RCC 7860 (cell line): ENCODE results near the gene CENPP.
A peak's percentile ranks its signal among the peaks of the same experiment; 100 is the strongest.

Experiments
- DNase-seq: peaks from one replicate; pipeline ENCODE4 v3.0.0-alpha.2; 2015; ENCODE audit warnings: low spot score
- FAIRE-seq: peaks from 2 replicates; lab custom pipeline; 2012; peaks lifted over from hg19 to GRCh38; lab: Jason Lieb, UNC

Gene CENPP

GRCh38 chr9:92312887-92313623, 12.7 kb upstream of the CENPP start:
- DNase-seq: no peak
- no peak for FAIRE-seq

GRCh38 chr9:92313624-92314012, 12.1 kb upstream of the CENPP start:
- FAIRE-seq (no peak), DNase-seq (no peak)

GRCh38 chr9:92315456-92315855, 10.3 kb upstream of the CENPP start:
- DNase-seq (no peak), FAIRE-seq (no peak)

DNA sequence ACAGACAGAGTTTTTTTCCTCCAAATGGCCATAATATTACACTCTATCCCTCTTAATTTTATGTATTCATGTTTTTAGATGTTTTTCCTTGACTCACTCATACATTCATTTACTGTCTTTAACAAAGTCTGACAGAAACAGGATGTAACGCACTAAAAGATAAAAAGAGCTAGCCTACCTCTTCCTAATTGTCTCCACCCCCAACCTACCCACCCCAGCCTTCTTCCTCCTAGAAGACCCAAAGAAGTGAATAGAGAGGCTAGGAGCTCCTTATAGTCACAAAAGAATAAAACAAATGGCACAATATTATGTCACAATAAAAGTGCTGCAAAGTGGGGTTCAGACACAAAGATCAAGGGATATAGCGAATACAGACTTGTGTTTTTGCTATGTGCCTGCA, 1.3 kb upstream of the CENPP start:
- FAIRE-seq: no peak
- no peak for DNase-seq

GRCh38 chr9:92324889-92325268, 874 bp upstream of the CENPP start:
- no peak for FAIRE-seq
- no peak for DNase-seq

- no peak for DNase-seq
- FAIRE-seq: no peak
Measured at GRCh38 chr9:92325991-92326500, 293 bp downstream of the CENPP start.

DNA sequence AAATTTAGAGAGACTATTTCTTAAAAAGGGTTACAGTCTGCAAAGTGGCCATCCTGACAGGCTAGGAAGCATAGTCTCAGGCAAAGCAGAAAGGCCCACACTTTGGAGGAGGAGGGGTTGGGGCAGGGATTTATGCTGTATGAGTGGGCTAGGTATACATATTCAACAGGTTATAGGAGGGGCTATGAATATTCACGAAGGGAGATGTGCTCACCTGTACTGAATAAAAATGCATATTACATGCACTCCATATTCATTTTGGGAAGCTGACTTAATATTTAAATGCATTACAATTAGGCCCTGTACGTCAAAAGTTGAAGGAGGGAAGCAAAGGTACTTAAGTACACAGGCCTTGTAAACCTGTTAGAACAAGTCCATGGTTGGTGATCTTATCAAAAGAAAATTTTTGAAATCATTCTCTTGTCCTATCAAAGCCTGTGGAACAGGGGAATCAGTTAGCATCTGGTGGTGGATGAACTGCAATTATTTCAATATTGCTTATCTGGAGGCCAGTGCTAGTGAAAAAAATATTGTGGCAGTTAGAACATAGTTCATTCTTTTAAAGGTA, 1.6 kb downstream of the CENPP start:
- no peak for DNase-seq
- FAIRE-seq: no peak

GRCh38 chr9:92328225-92328624, 2.5 kb downstream of the CENPP start:
- FAIRE-seq: no peak
- DNase-seq: no peak

DNA sequence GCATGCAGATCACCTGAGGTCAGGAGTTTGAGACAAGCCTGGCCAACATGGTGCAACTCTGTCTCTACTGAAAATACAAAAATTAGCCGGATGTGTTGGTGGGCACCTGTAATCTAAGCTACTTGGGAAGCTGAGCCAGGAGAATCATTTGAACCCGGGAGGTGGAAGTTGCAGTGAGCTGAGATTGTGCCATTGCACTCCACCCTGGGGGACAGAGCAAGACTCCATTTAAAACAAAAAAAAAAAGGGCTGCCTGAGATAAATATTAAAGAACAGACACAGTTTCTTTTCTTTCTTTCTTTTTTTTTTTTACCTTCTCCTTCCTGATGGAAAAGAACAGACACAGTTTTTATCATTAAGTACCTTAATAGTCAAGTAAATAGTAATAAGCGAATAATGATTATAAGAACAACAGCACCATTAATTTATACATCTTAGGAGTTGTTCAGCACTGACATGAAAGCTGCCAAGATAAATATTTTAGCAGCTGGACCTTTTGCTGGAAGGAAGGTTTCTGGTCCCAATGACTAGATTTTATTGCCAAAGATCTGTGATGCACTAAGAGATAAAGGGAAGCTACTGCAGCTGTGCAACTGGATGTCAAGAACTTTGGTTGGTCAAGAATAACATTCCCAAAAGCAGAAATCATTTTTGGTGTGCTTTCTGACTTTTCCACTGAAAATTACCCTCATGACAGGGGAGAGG, 7.0 kb downstream of the CENPP start:
- DNase-seq (no peak), FAIRE-seq (no peak)

DNA sequence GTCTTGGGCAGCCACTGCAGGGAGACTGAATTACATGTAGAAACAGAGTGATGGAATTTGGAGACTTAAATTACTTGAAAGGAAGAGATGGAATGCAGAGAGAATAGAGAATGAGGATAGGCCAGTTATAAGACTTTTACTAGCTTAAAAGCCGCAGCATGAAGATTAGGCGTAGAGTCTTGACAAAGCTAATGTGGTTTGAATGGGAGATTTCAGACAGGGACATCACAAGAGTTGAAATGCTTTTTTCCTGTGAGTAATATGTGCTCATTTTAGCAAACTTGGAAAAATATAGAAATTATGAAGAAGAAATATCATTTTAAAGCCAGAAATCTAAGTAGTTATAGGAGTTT, 7.5 kb downstream of the CENPP start:
- DNase-seq (no peak), FAIRE-seq (no peak)

- DNase-seq: no peak
- FAIRE-seq: no peak
Measured at GRCh38 chr9:92341578-92341977, 15.8 kb downstream of the CENPP start.

DNA sequence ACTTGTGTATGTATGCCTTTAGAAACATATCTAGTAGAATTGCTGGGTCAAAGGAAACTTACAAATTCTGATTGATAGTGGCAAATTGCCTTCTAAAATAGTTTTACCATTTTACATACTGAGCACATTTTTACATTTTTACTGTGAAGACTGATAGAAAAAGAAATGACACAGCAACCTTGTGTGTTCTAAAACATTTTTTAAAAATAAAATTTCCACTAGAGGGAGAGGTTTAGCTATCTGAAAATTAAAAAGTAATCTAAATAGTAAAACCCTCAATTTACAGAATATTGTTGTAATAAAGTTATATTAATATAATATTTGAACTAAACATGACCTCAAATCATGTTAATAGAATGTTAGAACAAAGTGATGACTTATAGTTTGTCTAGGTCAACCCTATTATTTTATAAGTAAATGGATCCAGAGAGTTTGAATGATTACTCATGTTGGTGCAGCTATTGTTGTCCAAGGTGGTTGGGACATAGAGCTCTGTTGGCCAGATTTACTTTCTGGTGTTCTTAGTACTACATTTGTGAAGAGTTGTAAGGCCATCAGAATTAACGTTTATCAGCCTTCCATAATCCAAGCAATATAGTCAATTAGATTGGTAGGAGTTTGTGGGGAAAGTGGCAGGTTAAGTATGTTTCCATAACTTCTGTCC, 17.2 kb downstream of the CENPP start:
- FAIRE-seq (peak; percentile 59), DNase-seq (no peak)

DNA sequence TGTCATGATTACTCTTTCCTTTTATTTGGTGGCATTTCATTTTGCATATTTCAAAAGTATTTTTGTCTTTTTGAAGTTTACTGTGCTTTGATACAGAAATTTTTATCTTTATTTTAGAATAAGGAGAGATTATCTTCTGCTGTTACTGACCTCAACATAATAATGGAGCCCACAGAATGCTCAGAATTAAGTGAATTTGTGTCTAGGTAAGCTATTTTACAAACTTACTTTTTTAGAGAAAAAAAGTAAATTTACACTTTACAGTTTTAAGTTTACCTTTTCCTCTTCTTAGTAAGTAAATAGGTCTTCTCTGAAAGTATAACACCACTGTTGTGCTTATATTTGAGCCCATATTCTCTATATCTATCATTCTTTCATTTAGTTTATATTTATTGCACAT, 19.8 kb downstream of the CENPP start:
- FAIRE-seq (no peak), DNase-seq (no peak)

GRCh38 chr9:92349771-92350739, 24.3 kb downstream of the CENPP start:
- FAIRE-seq (no peak), DNase-seq (no peak)

DNA sequence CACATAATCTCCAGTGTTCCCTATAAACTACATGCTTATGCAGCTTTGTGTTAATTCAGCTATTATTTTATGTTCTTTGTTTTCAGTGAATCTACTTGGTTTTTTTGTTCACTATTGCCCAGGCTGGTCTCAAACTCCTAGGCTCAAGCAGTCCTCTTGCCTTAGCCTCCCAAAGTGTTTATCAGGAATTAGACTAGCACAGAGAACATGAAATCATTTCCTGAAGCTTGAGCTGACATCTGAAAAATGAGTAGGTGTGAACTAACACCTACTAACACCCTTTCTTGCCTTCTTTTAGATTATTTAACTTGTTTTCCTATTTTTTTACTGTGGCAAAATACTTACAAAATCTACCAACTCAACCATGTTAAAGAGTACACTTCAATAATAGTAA, 25.0 kb downstream of the CENPP start:
- FAIRE-seq (no peak), DNase-seq (no peak)

DNA sequence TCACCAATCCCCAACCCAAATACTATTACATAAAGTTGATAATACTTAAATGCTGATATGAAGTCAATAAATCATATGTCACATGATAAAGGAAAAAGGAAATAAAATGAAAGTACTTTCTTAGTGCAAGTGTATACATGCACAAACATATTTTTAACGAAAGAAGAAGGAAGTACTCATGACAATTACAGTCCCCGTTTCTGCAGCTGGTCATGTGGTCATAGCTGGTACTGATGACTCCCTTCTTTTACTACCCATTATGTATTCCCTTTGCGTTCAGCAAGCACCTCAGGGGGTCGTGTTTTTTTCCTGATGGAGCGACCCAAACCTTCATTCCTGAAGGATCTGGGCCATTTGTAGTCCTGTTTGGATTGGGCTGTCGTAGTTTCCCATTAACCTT, 27.3 kb downstream of the CENPP start:
- DNase-seq (no peak), FAIRE-seq (no peak)

DNA sequence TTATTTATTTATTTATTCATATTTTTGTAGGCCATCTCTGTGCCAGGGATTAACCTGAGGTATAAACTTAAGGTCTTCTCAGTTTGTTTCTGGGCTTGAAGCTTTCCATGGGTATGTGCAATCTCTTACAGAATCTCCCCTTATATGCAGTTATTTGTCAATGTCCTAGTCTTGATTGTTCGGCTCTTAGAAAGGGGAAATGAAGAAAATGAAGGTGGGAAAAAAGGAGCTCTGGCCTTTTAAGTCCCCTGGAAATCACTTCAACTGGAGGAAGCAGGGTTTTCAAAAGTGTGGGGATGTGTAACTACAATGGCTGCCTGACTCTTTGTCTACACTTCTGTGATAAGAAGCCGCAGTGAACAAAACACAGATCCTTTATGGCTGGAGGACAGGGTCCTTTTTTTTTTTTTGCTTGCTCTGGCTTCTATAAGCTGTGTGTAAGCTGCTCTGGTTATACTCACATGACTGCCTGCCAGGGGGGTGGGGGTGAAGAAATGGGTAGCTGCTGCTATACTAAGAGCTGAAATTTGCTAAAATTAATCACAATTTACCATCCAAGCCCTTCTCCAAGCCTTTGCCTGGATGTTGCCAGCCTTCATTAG, 33.7 kb downstream of the CENPP start:
- DNase-seq (no peak), FAIRE-seq (no peak)

- DNase-seq: no peak
- no peak for FAIRE-seq
Measured at GRCh38 chr9:92360083-92360482, 34.3 kb downstream of the CENPP start.

GRCh38 chr9:92369075-92369474, 43.3 kb downstream of the CENPP start:
- DNase-seq (no peak), FAIRE-seq (no peak)

- FAIRE-seq (no peak), DNase-seq (no peak)
Measured at GRCh38 chr9:92373167-92373566, 47.4 kb downstream of the CENPP start.
